Measurements from ENCODE around the gene CEP128. TPM values are rescaled to one million over a fixed set of nuclear protein-coding genes. Genes with fewer than 3 reads are reported as not detected.

CEP128 gene
- total RNA-seq, 1 donor from 2014 or later: 9.7 TPM

DNA sequence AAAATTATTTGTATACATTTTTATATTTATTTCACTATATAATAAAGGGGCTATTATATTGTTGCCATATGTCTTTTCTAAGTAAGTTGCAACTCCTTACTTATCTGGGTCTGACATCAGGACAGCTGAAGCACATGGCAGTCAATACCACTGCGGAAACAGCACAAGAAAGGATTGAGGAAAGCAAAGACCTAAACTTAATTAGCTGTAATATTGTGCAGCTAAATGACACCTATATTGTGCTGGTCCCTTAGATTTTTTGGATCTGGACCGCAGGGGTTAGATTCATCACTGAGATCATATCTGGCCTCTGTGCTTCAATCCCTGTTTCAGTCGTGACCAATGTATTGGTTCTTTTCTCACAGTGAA is 370.6 kb downstream of the CEP128 start:
- DNase-seq (ENCODE audit: extremely low spot score, unreplicated experiment): no peak
- TF ChIP-seq, protein P1, sequence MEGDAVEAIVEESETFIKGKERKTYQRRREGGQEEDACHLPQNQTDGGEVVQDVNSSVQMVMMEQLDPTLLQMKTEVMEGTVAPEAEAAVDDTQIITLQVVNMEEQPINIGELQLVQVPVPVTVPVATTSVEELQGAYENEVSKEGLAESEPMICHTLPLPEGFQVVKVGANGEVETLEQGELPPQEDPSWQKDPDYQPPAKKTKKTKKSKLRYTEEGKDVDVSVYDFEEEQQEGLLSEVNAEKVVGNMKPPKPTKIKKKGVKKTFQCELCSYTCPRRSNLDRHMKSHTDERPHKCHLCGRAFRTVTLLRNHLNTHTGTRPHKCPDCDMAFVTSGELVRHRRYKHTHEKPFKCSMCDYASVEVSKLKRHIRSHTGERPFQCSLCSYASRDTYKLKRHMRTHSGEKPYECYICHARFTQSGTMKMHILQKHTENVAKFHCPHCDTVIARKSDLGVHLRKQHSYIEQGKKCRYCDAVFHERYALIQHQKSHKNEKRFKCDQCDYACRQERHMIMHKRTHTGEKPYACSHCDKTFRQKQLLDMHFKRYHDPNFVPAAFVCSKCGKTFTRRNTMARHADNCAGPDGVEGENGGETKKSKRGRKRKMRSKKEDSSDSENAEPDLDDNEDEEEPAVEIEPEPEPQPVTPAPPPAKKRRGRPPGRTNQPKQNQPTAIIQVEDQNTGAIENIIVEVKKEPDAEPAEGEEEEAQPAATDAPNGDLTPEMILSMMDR (IDR thresholded peaks at IDR 0.05): no peak
- Mint-ChIP-seq H3K27me3 (ENCODE audit: unreplicated experiment) (no peaks in the 10 kb centered on the region), H3K4me3 (ENCODE audit: unreplicated experiment) (no peak overlapping the region), H3K9me3 (ENCODE audit: unreplicated experiment) (no peaks in the 10 kb centered on the region), H3K4me1 (ENCODE audit: unreplicated experiment) (peaks cover 13% of the 10 kb centered on the region), H3K27ac (ENCODE audit: unreplicated experiment) (no peak overlapping the region), H3K36me3 (ENCODE audit: unreplicated experiment) (peaks cover 3% of the 10 kb centered on the region)

DNA sequence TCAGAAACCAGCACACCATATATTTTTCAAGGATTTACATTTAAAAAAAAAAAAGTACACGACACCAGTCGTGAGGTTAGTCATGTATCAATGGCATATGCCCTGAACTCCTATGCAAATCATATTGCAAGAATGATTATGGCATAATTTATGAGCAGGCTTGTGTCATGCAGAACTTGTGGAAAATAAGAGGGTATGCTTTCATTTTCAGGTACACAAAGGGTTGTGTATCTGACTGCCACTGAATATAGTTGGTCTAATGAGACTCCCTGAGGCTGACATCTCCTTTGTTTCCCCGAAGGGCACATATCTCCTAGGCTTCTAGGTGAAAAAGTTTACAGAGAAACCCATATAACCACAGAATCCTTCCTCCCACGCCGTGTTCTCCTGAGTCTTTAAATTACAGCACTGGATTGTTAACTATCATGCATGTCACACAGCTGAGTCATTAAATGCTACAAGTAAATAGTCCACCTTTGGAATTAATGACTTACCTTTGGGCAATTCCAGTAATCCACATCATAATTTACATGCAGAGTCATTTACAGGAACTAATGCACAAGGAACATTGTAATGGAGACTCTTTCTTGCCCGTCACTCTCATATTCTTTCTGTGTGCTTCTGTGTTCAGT is 373.5 kb downstream of the CEP128 start:
- no peaks in the 10 kb centered on the region for H3K27me3 Mint-ChIP-seq (ENCODE audit: unreplicated experiment)
- H3K27ac Mint-ChIP-seq (ENCODE audit: unreplicated experiment): no peak overlapping the region
- H3K9me3 Mint-ChIP-seq (ENCODE audit: unreplicated experiment): no peaks in the 10 kb centered on the region
- H3K4me3 Mint-ChIP-seq (ENCODE audit: unreplicated experiment): no peak overlapping the region
- TF ChIP-seq, protein P1 (IDR thresholded peaks at IDR 0.05): no peak
- H3K4me1 Mint-ChIP-seq (ENCODE audit: unreplicated experiment): peaks cover 14% of the 10 kb centered on the region
- H3K36me3 Mint-ChIP-seq (ENCODE audit: unreplicated experiment): peaks cover 3% of the 10 kb centered on the region
- DNase-seq (ENCODE audit: extremely low spot score, unreplicated experiment): no peak

DNA sequence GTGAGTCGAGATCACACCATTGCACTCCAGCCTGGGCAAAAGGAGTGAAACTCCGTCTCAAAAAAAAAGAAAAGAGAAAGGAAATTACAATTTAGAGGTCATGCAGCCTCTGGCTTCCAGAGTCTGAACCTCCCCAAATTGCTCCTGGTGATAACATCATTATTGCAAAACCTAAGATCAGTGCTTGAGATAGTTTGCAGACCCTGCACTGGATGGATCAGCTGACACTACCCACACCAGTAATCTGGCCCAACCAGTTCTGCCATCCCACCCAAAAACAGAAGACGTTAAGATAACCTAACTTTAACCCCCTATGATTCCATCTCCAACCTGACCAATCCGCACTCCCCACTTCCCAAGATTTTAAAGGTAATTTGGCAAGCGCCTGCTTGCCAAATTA is 376.5 kb downstream of the CEP128 start:
- Mint-ChIP-seq H3K27ac (ENCODE audit: unreplicated experiment) (no peak overlapping the region), H3K27me3 (ENCODE audit: unreplicated experiment) (no peaks in the 10 kb centered on the region), H3K4me1 (ENCODE audit: unreplicated experiment) (peaks cover 9% of the 10 kb centered on the region), H3K9me3 (ENCODE audit: unreplicated experiment) (no peaks in the 10 kb centered on the region), H3K36me3 (ENCODE audit: unreplicated experiment) (peaks cover 3% of the 10 kb centered on the region), H3K4me3 (ENCODE audit: unreplicated experiment) (no peak overlapping the region)
- DNase-seq (ENCODE audit: extremely low spot score, unreplicated experiment): no peak
- TF ChIP-seq, protein P1 (IDR thresholded peaks at IDR 0.05): no peak

DNA sequence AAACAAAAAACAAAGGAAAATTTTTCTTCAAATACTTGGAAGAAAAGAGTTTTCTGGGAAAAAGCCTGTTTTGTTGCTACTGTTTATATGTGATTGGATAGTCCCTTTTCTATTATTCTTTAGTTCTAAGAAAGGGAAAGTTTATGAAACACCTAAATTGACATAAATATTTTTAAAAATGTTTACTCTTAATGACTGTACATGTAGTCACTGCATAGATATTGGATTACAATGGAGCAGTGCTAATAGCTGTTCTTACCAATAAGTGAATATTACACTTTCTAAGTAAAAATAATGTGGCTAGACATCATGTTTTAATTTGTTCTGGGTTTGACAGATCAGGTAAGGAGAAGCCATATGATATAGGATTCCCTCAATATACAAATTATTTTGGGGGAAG is 377.5 kb downstream of the CEP128 start:
- peaks cover 10% of the 10 kb centered on the region for H3K4me1 Mint-ChIP-seq (ENCODE audit: unreplicated experiment)
- no peak for DNase-seq (ENCODE audit: extremely low spot score, unreplicated experiment)
- no peaks in the 10 kb centered on the region for H3K9me3 Mint-ChIP-seq (ENCODE audit: unreplicated experiment)

DNA sequence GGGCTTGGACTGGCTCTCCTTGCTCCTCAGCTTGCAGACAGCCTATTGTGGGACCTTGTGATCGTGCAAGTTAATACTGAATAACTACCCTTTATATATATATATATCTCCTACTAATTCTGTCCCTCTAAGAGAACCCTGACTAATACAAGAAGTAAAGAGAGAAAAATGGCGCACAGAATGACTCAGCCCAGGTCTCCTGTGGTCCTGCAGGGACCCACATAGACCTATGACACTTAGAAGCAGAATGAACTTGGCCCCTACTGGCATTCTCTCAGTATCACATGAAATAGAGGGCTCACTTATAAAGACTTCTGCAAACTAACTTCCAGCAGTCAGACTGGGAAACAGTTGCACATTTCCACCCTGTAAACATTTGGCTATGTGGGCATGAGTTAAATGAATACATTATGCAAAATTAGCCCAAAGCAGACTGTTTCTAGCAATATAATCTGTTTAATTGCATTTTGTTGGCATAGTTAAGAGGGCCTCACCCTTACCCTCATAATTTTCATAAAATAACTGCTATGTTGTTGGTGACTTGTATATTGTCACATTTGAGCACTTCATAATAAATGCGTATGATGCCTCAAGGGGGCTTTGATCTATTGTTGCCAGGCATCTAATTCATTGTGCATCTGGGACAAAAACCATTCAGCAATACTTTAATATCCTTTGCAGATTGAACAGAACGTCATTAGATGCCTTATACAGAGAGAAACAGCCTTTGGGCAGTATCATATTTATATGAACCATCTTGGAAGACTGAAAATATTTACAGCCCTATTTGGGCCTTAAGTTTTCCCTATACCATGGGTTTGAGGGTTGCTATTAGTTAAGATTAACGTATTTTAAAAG is 380.5 kb downstream of the CEP128 start:
- H3K36me3 Mint-ChIP-seq (ENCODE audit: unreplicated experiment): no peaks in the 10 kb centered on the region
- no peaks in the 10 kb centered on the region for H3K27me3 Mint-ChIP-seq (ENCODE audit: unreplicated experiment)
- DNase-seq (ENCODE audit: extremely low spot score, unreplicated experiment): no peak
- H3K27ac Mint-ChIP-seq (ENCODE audit: unreplicated experiment): no peak overlapping the region
- TF ChIP-seq, protein P1 (IDR thresholded peaks at IDR 0.05): no peak
- H3K4me1 Mint-ChIP-seq (ENCODE audit: unreplicated experiment): peaks cover 6% of the 10 kb centered on the region
- no peaks in the 10 kb centered on the region for H3K9me3 Mint-ChIP-seq (ENCODE audit: unreplicated experiment)
- no peak overlapping the region for H3K4me3 Mint-ChIP-seq (ENCODE audit: unreplicated experiment)

More for the DNA sequence above, 377.5 kb downstream of the CEP128 start:
- TF ChIP-seq, protein P1 (IDR thresholded peaks at IDR 0.05): no peak
- Mint-ChIP-seq H3K4me3 (ENCODE audit: unreplicated experiment) (no peak overlapping the region), H3K36me3 (ENCODE audit: unreplicated experiment) (peaks cover 3% of the 10 kb centered on the region), H3K27me3 (ENCODE audit: unreplicated experiment) (no peaks in the 10 kb centered on the region), H3K27ac (ENCODE audit: unreplicated experiment) (no peak overlapping the region)
